B cell (primary cell): Measurements from ENCODE around the gene MAP10. TPM values are rescaled to one million over a fixed set of nuclear protein-coding genes. Genes with fewer than 3 reads are reported as not detected.

Source experiments
- ATAC-seq: fragments of 200-7000 bp; cut with Tn5 transposase; one replicate; pipeline ENCODE4 v1.10.0; 2021; ENCODE audit warnings: low read depth, mild to moderate bottlenecking, moderate number of reproducible peaks, moderate library complexity
- CTCF ChIA-PET: fragments of 350-600 bp; sonication (Branson Sonifier 250); formaldehyde crosslinking; loops from one replicate; lab custom pipeline; 2021; ENCODE audit warnings: antibody characterized with exemption, inconsistent platforms; lab: Charles Lee
- POLR2A ChIA-PET: fragments of 350-600 bp; sonication (Branson Sonifier 250); formaldehyde crosslinking; loops from one replicate; lab custom pipeline; 2021; ENCODE audit warnings: antibody characterized with exemption; lab: Charles Lee
- DNase-seq: peaks from one replicate; pipeline ENCODE4 v3.0.0; 2013
- H2AFZ ChIP-seq: 2 replicates; pipeline ENCODE4 v1.6.1; 2012; ENCODE audit warnings: mild to moderate bottlenecking, low read depth, low read length; ENCODE audit not compliant: insufficient read depth, poor library complexity, severe bottlenecking
- H3K27ac ChIP-seq, 2 donors: 1 replicate in 1 of 2; 2 replicates in 1 of 2; pipeline ENCODE4 v1.5.1; 2012 to 2013; ENCODE audit warnings: low read length in 2 of 2, mild to moderate bottlenecking in 2 of 2, moderate library complexity in 1 of 2
- H3K27me3 ChIP-seq, 4 experiments: fragments of 200-600 bp in 1 of 4; sonication (generic) in 1 of 4; replicated peaks in 1 of 4; 1 replicate in 2 of 4; 2 replicates in 2 of 4; pipeline versions ENCODE4 v1.6.1 to v1.7.0; 2013 to 2016; ENCODE audit warnings: low read length in 3 of 4, mild to moderate bottlenecking in 2 of 4, mixed read lengths in 1 of 4, moderate library complexity in 1 of 4; ENCODE audit not compliant: insufficient read depth in 4 of 4, control insufficient read depth in 3 of 4; ENCODE audit errors: control extremely low read depth in 1 of 4
- H3K36me3 ChIP-seq, 2 experiments: replicated peaks in 1 of 2; 1 replicate in 1 of 2; 2 replicates in 1 of 2; pipeline versions ENCODE4 v1.6.1 to v1.7.1; 2013; ENCODE audit warnings: low read length in 1 of 2; ENCODE audit not compliant: insufficient read depth in 2 of 2, control insufficient read depth in 1 of 2; ENCODE audit errors: control extremely low read depth in 1 of 2, extremely low read depth in 1 of 2
- H3K4me1 ChIP-seq, 2 donors: fragments of 200-600 bp in 1 of 2; sonication (generic) in 1 of 2; 1 replicate in 1 of 2; 2 replicates in 1 of 2; pipeline versions ENCODE4 v1.5.1 to v1.6.1; 2013 to 2017; ENCODE audit warnings: low read length in 2 of 2; ENCODE audit not compliant: control insufficient read depth in 2 of 2, insufficient read depth in 2 of 2
- H3K4me2 ChIP-seq: replicated peaks from 2 replicates; pipeline ENCODE3; 2012; ENCODE audit warnings: mild to moderate bottlenecking, low read depth, low read length; ENCODE audit not compliant: poor library complexity, severe bottlenecking
- H3K4me3 ChIP-seq, 5 experiments: fragments of 200-600 bp in 1 of 5; sonication (generic) in 1 of 5; 1 replicate in 3 of 5; 2 replicates in 2 of 5; pipeline versions ENCODE4 v1.5.1 to v1.7.0; 2011 to 2016; ENCODE audit warnings: low read length in 4 of 5, mild to moderate bottlenecking in 4 of 5, low read depth in 2 of 5, control low read depth in 1 of 5, moderate library complexity in 1 of 5; ENCODE audit not compliant: insufficient read depth in 1 of 5; ENCODE audit errors: control extremely low read depth in 1 of 5, extremely low read depth in 1 of 5
- H3K79me2 ChIP-seq: fragments of 200-600 bp; sonication (generic); one replicate; pipeline ENCODE4 v1.6.0; 2016; ENCODE audit warnings: low read length; ENCODE audit not compliant: control insufficient read depth, insufficient read depth
- H3K9ac ChIP-seq: fragments of 200-600 bp; sonication (generic); 2 replicates; pipeline ENCODE4 v1.6.1; 2017; ENCODE audit warnings: mild to moderate bottlenecking, low read length, moderate library complexity
- H3K9me3 ChIP-seq, 3 donors: one replicate each; pipeline versions ENCODE4 v1.6.1 to v1.7.1; 2013; ENCODE audit warnings: low read length in 2 of 3; ENCODE audit not compliant: control insufficient read depth in 2 of 3, insufficient read depth in 1 of 3; ENCODE audit errors: control extremely low read depth in 1 of 3
- H4K20me1 ChIP-seq: 2 replicates; pipeline ENCODE4 v1.6.0; 2012; ENCODE audit warnings: mild to moderate bottlenecking, low read length; ENCODE audit not compliant: insufficient read depth, control insufficient read depth, poor library complexity, severe bottlenecking
- H3K27ac Mint-ChIP-seq: one replicate; pipeline ENCODE4 v1.8.0; 2021; ENCODE audit warnings: mixed read lengths
- H3K27me3 Mint-ChIP-seq: one replicate; pipeline ENCODE4 v1.8.0; 2021; ENCODE audit warnings: mixed read lengths
- H3K4me1 Mint-ChIP-seq: one replicate; pipeline ENCODE4 v1.8.0; 2021; ENCODE audit warnings: mixed read lengths
- H3K4me3 Mint-ChIP-seq: one replicate; pipeline ENCODE4 v1.8.0; 2021; ENCODE audit warnings: mixed read lengths
- H3K9me3 Mint-ChIP-seq: one replicate; pipeline ENCODE4 v1.8.0; 2022; ENCODE audit warnings: mixed read lengths; ENCODE audit not compliant: insufficient read depth
- EZH2 ChIP-seq: IDR thresholded peaks from 2 replicates; pipeline ENCODE4 v1.6.1; 2012; ENCODE audit warnings: borderline replicate concordance, low read depth, mild to moderate bottlenecking, moderate library complexity, low read length; ENCODE audit not compliant: insufficient read depth, poor library complexity, severe bottlenecking
- WGBS: methylation state at CpG from one replicate; pipeline ENCODE4 v1.1.5; 2013; ENCODE audit warnings: missing lambda C conversion rate; ENCODE audit not compliant: insufficient coverage; 5-methylcytosine and 5-hydroxymethylcytosine counted together
- intact Hi-C: fragments of 100-400 bp; cut with micrococcal nuclease; formaldehyde crosslinking; loops from one replicate; pipeline ENCODE4 v1.10.0; 2022
- polyA plus RNA-seq: library from polyadenylated mRNA; depleted of rRNA; stranded (reverse); fragments of >200 nt; gene quantifications from 2 replicates; pipeline ENCODE4 v1.2.3, GENCODE V29; 2012
- total RNA-seq, 2 donors: library from RNA; stranded (reverse); fragments of 120-200 nt in 1 of 2; gene quantifications; 1 replicate in 1 of 2; 2 replicates in 1 of 2; pipeline versions ENCODE4 v1.2.3 to v1.2.4, GENCODE V29; 2013 to 2022
- TF ChIP-seq, protein P1 (sequence below): fragments of 200-600 bp; IDR thresholded peaks from one replicate; pipeline ENCODE4 v1.8.0; 2022; ENCODE audit warnings: antibody characterized with exemption, mild to moderate bottlenecking

MAP10 gene
- total and polyA plus RNA-seq, 2 donors (not counting 1 experiment from before 2014, with no cell fraction given) = 0.60 to 1.9 TPM

DNA sequence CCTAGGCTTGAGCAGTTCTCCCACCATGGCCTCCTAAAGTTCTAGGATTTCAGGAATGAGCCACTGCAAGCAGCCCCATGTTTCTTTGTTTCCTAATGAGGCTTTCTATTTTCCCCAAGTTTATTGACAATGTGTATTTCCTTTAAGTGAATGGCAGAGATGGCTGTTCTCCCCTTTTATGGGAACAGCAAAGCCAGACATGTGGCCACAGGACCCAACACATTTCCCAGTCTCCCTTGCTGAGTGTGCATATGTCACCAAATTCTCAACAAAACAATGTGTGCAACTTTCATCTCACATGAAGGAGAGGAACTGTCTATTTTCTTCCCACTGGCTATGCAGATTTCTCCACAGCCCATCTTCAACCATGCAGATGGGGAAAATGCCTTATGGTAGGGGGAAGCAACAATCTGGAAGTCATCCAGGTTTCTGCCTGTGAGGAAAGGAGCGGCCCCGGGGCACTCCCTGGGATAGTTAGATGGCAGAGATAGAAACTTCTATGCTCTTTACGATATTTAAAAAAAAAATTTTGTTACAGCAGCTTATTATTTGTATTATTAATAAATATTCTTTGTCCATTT is 28.6 kb upstream of the MAP10 start:
- Mint-ChIP-seq H3K27ac (no peak overlapping the region), H3K9me3 (no peaks in the 10 kb centered on the region), H3K4me3 (no peak overlapping the region), H3K4me1 (no peaks in the 10 kb centered on the region), H3K27me3 (no peaks in the 10 kb centered on the region)
- H3K4me3 ChIP-seq = no peak overlapping the region
- no peak overlapping the region for H3K9ac ChIP-seq
- H3K27me3 ChIP-seq = no peaks in the 10 kb centered on the region
- H3K9me3 ChIP-seq = no peaks in the 10 kb centered on the region
- no peak overlapping the region for H2AFZ ChIP-seq
- TF ChIP-seq, protein P1, sequence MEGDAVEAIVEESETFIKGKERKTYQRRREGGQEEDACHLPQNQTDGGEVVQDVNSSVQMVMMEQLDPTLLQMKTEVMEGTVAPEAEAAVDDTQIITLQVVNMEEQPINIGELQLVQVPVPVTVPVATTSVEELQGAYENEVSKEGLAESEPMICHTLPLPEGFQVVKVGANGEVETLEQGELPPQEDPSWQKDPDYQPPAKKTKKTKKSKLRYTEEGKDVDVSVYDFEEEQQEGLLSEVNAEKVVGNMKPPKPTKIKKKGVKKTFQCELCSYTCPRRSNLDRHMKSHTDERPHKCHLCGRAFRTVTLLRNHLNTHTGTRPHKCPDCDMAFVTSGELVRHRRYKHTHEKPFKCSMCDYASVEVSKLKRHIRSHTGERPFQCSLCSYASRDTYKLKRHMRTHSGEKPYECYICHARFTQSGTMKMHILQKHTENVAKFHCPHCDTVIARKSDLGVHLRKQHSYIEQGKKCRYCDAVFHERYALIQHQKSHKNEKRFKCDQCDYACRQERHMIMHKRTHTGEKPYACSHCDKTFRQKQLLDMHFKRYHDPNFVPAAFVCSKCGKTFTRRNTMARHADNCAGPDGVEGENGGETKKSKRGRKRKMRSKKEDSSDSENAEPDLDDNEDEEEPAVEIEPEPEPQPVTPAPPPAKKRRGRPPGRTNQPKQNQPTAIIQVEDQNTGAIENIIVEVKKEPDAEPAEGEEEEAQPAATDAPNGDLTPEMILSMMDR = no peak
- no peak for TF ChIP-seq EZH2
- H3K36me3 ChIP-seq = no peaks in the 10 kb centered on the region
- no peak for ATAC-seq
- H3K27ac ChIP-seq = no peak overlapping the region
- no peaks in the 10 kb centered on the region for H4K20me1 ChIP-seq
- H3K4me1 ChIP-seq = no peaks in the 10 kb centered on the region
- no peak overlapping the region for H3K4me2 ChIP-seq
- no peaks in the 10 kb centered on the region for H3K79me2 ChIP-seq
- DNase-seq = no peak
- ChIA-PET CTCF (no interaction called here), POLR2A (no interaction called here)
- WGBS = no CpG with 5 or more reads among the region's 3 CpGs
- intact Hi-C loops = no loop called here

DNA sequence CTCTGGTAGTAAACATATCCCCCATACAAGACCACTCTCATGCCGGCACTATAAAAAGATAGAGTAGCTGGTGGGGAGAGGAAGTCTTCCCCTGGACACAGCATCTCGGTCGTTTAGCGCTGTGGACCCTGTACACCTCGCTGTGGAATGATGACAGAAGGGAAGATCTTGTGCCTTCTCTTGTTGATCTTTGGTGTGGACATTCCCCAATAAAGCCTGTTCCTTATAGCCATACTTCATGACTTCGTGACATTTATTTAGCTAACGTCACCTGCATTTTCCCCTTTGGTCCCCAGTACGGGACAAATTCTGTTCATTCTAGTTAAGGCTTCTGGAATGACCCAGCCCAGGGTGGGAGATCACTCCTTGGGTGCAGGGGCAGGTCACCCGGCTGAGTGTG is 24.9 kb upstream of the MAP10 start:
- CTCF ChIA-PET = no interaction called here

More for the DNA sequence above, 24.9 kb upstream of the MAP10 start:
- Mint-ChIP-seq H3K4me1 (no peaks in the 10 kb centered on the region), H3K27ac (no peak overlapping the region), H3K27me3 (no peaks in the 10 kb centered on the region), H3K4me3 (no peak overlapping the region), H3K9me3 (no peaks in the 10 kb centered on the region)
- POLR2A ChIA-PET = no interaction called here
- Histone ChIP-seq H3K27me3 (no peaks in the 10 kb centered on the region), H3K4me1 (no peaks in the 10 kb centered on the region), H4K20me1 (no peaks in the 10 kb centered on the region), H3K27ac (no peak overlapping the region), H3K9me3 (no peaks in the 10 kb centered on the region), H3K36me3 (no peaks in the 10 kb centered on the region), H3K4me2 (no peak overlapping the region), H3K79me2 (no peaks in the 10 kb centered on the region), H2AFZ (no peak overlapping the region), H3K4me3 (no peak overlapping the region), H3K9ac (no peak overlapping the region)
- ATAC-seq (no peak), DNase-seq (no peak)
- TF ChIP-seq EZH2 = no peak
- TF ChIP-seq, protein P1 = no peak
- WGBS = 90% methylated on average over 2 of the region's 9 CpGs
- intact Hi-C loops = no loop called here
